SK-N-SH treated with all-trans-retinoic acid at 6 μM for 48 hours (cell line): ENCODE measurements around the gene PPFIA3.

Experiments used
- ARNTL ChIP-seq: fragments of 450-650 bp; formaldehyde crosslinking; IDR thresholded peaks from 2 replicates; pipeline ENCODE4 v1.5.0; 2020; ENCODE audit warnings: low read depth, mild to moderate bottlenecking, moderate library complexity, borderline replicate concordance
- BACH2 ChIP-seq: fragments of 250-450 bp; sonication (Bioruptor Pico); IDR thresholded peaks from 2 replicates; pipeline ENCODE4 v1.9.0; 2021; ENCODE audit warnings: mild to moderate bottlenecking, borderline replicate concordance
- CREB5 ChIP-seq: fragments of 250-450 bp; sonication (Bioruptor Pico); IDR thresholded peaks from 2 replicates; pipeline ENCODE4 v1.5.1; 2020; ENCODE audit warnings: low read depth, mild to moderate bottlenecking, moderate library complexity
- ESRRG ChIP-seq: fragments of 250-450 bp; sonication (Bioruptor Pico); IDR thresholded peaks from 2 replicates; pipeline ENCODE4 v1.6.1; 2021; ENCODE audit warnings: mild to moderate bottlenecking
- GLIS3 ChIP-seq: fragments of 250-450 bp; sonication (Bioruptor Pico); IDR thresholded peaks from 2 replicates; pipeline ENCODE4 v1.5.0; 2020; ENCODE audit warnings: mild to moderate bottlenecking, moderate library complexity
- ISL1 ChIP-seq: fragments of 250-450 bp; sonication (Bioruptor Pico); IDR thresholded peaks from 2 replicates; pipeline ENCODE4 v2.1.2; 2022; ENCODE audit warnings: mild to moderate bottlenecking, moderate library complexity
- POU6F1 ChIP-seq: fragments of 250-450 bp; sonication (Bioruptor Pico); IDR thresholded peaks from 2 replicates; pipeline ENCODE4 v1.8.0; 2021; ENCODE audit warnings: low read depth, mild to moderate bottlenecking, moderate library complexity, borderline replicate concordance
- RARB ChIP-seq: fragments of 250-450 bp; sonication (Bioruptor Pico); IDR thresholded peaks from 2 replicates; pipeline ENCODE4 v1.8.0; 2021; ENCODE audit warnings: mild to moderate bottlenecking, moderate library complexity
- TCF4 ChIP-seq: fragments of 250-450 bp; sonication (Bioruptor Pico); IDR thresholded peaks from 2 replicates; pipeline ENCODE4 v1.8.0; 2021; ENCODE audit warnings: mild to moderate bottlenecking, moderate library complexity, borderline replicate concordance
- ZFP30 ChIP-seq: fragments of 450-650 bp; formaldehyde crosslinking; IDR thresholded peaks from 2 replicates; pipeline ENCODE4 v1.5.0; 2022; ENCODE audit warnings: mild to moderate bottlenecking, moderate library complexity
- ZNF565 ChIP-seq: fragments of 450-650 bp; formaldehyde crosslinking; conservative IDR thresholded peaks from 2 replicates; pipeline ENCODE4 v1.5.0; 2020; ENCODE audit warnings: low read depth, mild to moderate bottlenecking, moderate library complexity
- TF ChIP-seq, protein P1 (sequence below): fragments of 250-450 bp; sonication (Bioruptor Pico); IDR thresholded peaks from 2 replicates; pipeline ENCODE4 v1.5.1; 2021; ENCODE audit warnings: mild to moderate bottlenecking, moderate library complexity
- TF ChIP-seq, protein P2 (sequence below): fragments of 250-450 bp; sonication (Bioruptor Pico); IDR thresholded peaks from 2 replicates; pipeline ENCODE4 v1.5.0; 2020; ENCODE audit warnings: mild to moderate bottlenecking, moderate library complexity
- TF ChIP-seq, protein P3 (sequence below): fragments of 250-450 bp; sonication (Bioruptor Pico); IDR thresholded peaks from 2 replicates; pipeline ENCODE4 v1.8.0; 2020; ENCODE audit warnings: mild to moderate bottlenecking, moderate library complexity, borderline replicate concordance

DNA sequence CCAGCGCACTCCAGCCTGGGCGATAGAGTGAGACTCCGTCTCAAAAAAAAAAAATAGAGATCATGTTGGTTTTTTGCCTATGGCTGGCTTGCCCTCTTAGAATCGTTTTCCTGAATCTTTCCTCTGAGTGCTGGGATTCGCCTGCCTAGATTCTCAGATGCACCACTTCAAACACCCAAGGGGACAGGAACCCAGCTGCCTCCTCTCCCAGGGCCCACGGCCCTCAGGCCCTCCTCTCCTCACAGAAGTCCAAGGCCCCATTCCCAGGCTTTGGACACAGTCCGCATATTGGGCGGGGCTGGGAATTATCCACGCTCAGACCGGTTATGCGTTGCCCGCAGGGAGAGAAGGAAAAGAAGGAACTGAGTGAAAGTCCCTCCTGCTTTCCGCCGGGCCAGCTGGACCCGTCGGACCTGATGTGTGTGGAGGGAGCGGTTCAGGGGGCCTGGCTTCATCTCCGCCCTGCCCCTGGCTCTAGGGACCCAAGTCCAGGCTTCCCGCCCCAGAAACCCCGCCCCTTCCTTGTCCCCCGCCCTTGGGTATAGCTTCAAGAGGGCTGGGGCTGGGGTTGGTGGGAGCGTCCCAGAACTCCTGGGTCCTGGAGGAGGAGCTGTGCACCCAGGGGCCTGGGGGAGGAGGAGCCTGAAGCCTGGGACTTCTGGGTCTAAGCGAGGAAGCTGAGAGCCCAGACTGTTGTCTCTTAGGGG is 5.8 kb downstream of the PPFIA3 start:
- TF ChIP-seq ARNTL (CRISPR knock-in tag) (no peak), GLIS3 (no peak), CREB5 (CRISPR knock-in tag) (no peak), RARB (CRISPR knock-in tag) (no peak), ZNF565 (CRISPR knock-in tag) (no peak), TCF4 (no peak), ZFP30 (CRISPR knock-in tag) (no peak), BACH2 (no peak), POU6F1 (CRISPR knock-in tag) (no peak), ISL1 (CRISPR knock-in tag) (no peak), ESRRG (CRISPR knock-in tag) (no peak)
- TF ChIP-seq, protein P1, sequence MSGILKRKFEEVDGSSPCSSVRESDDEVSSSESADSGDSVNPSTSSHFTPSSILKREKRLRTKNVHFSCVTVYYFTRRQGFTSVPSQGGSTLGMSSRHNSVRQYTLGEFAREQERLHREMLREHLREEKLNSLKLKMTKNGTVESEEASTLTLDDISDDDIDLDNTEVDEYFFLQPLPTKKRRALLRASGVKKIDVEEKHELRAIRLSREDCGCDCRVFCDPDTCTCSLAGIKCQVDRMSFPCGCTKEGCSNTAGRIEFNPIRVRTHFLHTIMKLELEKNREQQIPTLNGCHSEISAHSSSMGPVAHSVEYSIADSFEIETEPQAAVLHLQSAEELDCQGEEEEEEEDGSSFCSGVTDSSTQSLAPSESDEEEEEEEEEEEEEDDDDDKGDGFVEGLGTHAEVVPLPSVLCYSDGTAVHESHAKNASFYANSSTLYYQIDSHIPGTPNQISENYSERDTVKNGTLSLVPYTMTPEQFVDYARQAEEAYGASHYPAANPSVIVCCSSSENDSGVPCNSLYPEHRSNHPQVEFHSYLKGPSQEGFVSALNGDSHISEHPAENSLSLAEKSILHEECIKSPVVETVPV (CRISPR knock-in tag): no peak
- TF ChIP-seq, protein P2, sequence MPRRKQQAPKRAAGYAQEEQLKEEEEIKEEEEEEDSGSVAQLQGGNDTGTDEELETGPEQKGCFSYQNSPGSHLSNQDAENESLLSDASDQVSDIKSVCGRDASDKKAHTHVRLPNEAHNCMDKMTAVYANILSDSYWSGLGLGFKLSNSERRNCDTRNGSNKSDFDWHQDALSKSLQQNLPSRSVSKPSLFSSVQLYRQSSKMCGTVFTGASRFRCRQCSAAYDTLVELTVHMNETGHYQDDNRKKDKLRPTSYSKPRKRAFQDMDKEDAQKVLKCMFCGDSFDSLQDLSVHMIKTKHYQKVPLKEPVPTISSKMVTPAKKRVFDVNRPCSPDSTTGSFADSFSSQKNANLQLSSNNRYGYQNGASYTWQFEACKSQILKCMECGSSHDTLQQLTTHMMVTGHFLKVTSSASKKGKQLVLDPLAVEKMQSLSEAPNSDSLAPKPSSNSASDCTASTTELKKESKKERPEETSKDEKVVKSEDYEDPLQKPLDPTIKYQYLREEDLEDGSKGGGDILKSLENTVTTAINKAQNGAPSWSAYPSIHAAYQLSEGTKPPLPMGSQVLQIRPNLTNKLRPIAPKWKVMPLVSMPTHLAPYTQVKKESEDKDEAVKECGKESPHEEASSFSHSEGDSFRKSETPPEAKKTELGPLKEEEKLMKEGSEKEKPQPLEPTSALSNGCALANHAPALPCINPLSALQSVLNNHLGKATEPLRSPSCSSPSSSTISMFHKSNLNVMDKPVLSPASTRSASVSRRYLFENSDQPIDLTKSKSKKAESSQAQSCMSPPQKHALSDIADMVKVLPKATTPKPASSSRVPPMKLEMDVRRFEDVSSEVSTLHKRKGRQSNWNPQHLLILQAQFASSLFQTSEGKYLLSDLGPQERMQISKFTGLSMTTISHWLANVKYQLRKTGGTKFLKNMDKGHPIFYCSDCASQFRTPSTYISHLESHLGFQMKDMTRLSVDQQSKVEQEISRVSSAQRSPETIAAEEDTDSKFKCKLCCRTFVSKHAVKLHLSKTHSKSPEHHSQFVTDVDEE (CRISPR knock-in tag): no peak
- TF ChIP-seq, protein P3, sequence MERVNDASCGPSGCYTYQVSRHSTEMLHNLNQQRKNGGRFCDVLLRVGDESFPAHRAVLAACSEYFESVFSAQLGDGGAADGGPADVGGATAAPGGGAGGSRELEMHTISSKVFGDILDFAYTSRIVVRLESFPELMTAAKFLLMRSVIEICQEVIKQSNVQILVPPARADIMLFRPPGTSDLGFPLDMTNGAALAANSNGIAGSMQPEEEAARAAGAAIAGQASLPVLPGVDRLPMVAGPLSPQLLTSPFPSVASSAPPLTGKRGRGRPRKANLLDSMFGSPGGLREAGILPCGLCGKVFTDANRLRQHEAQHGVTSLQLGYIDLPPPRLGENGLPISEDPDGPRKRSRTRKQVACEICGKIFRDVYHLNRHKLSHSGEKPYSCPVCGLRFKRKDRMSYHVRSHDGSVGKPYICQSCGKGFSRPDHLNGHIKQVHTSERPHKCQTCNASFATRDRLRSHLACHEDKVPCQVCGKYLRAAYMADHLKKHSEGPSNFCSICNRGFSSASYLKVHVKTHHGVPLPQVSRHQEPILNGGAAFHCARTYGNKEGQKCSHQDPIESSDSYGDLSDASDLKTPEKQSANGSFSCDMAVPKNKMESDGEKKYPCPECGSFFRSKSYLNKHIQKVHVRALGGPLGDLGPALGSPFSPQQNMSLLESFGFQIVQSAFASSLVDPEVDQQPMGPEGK (CRISPR knock-in tag): no peak
